Measurements from ENCODE around the gene JARID2.

Gene JARID2

GRCh38 chr6:15544321-15544900 is 298.5 kb downstream of the JARID2 start:
- no peak for DNase-seq (ENCODE audit: low read depth)

DNA sequence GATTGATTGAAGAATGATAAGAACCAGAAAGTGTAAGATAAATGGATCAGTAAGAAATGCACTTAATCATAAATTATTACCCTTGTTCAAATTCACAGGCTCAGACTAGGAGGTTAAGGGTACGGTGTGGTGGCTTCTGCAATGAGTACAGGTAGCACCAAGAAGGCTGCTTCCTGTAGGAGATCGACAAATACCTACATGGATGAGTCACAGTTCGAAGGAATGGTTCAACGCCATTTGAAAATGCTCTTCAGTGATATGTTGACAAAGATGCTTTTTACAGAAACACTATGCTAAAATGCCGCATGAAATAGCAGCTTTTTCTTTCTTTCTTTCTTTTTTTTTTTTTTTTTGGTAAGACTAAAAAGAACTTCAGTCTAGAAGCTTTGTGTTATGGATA is 300.7 kb downstream of the JARID2 start:
- no peak for DNase-seq (ENCODE audit: low read depth)

GRCh38 chr6:15547400-15547799 is 301.5 kb downstream of the JARID2 start:
- no peak for DNase-seq (ENCODE audit: low read depth)

DNA sequence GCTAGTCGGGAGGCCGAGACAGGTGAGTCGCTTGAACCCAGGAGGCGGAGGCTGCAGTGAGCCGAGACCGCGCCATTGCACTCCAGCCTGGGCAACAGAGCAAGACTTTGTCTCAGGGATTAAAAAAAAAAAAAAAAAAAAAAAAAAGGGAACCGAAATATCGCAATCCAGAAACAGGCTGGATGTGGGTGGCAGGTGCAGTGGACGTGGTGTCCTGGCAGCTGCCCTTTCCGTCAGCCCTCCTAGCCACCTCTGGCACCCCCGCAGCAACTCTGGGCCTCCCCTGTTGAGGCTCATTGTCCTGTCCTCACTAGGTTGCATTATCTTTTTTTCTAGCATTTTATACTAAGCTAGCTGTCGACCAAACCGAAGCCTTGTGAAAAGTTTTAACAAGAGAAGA is 303.5 kb downstream of the JARID2 start:
- no peak for DNase-seq (ENCODE audit: low read depth)

- no peak for DNase-seq (ENCODE audit: low read depth)
Observed at GRCh38 chr6:15550546-15551123, 304.8 kb downstream of the JARID2 start.

DNA sequence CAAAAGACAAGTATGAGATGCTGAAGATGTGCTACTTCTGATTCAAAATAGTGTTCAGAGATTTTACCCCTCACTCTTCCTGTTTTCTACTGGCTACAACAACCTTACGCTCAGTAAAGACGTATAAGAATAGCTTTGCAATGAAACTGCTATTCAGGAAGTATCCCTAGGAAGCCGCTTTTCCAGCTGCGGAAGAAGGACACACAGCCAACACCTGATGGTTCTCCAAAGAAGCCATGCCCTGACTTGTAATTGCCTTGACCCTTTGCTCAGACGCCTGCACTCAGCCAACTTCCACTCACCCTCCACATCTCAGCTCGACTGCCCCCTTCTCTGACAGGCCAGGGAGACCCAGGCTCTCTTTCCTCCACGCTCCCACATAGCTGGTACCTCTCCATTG is 305.4 kb downstream of the JARID2 start:
- no peak for DNase-seq (ENCODE audit: low read depth)

DNA sequence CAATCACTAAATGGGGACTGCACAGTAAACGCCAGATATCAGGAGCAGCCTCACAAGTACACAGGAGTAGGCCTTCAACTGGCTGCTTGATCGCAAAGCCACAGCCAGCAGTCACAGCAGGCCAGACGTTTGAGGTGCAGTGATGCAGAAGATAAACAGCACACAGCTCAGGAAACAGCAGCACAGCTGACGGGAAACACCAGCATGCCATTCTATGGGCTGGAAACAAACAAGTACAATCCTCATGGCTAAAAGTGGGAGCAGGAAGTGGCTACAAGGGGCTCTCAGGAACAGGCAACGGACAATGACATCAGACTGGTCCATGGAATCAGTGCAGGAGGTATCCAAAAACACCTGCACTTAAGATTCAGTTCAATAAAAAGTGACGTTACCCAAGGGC is 305.9 kb downstream of the JARID2 start:
- peak; percentile 47 for DNase-seq (ENCODE audit: low read depth)

GRCh38 chr6:15553031-15553430 is 307.2 kb downstream of the JARID2 start:
- DNase-seq (ENCODE audit: low read depth), result no peak

DNA sequence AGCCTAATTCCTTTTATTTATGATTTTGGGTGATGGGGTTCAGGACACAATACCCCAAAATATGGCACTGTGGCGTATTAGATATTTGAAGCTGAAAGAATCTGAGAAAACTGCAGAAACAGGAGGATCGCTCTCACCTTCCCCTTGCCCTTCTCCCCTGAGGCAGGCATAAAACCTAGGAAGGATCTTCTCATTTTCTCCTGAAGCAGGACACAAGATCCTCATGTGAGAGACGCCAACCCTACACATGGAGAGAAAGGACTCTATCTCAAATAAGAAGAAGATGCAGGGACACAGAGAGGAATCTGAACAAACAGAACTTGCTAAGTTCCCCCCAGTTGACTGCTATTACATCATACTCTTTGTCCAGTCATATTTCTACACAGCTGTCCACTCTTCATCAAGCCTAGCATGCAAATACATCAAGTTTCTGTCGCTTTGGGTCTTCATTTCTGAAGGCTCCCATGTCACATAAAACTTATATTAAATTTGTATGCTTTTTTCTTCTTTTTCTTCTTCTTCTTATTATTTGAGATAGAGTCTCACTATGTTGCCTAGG is 307.9 kb downstream of the JARID2 start:
- no peak for DNase-seq (ENCODE audit: low read depth)

DNA sequence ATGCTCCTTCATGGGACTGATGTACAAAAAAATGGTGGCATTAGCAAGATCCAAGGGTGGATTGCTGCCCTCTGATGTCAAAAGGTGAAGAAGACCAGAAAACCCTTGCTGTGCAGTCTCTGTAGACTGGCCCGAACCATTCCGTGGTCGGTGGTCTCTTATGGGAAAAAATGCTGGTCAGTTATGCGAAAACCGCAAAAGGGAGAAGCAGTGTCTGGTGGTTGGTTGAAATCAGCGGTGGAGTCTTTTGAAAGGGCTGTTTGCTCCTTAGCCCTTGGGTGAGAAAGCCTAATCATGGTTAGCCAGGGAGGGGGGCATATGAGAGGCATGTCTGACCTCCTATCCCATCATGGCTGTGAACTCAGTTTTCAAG is 308.8 kb downstream of the JARID2 start:
- no peak for DNase-seq (ENCODE audit: low read depth)

- DNase-seq (ENCODE audit: low read depth), result no peak
Observed at GRCh38 chr6:15555101-15556038, 309.5 kb downstream of the JARID2 start.

DNA sequence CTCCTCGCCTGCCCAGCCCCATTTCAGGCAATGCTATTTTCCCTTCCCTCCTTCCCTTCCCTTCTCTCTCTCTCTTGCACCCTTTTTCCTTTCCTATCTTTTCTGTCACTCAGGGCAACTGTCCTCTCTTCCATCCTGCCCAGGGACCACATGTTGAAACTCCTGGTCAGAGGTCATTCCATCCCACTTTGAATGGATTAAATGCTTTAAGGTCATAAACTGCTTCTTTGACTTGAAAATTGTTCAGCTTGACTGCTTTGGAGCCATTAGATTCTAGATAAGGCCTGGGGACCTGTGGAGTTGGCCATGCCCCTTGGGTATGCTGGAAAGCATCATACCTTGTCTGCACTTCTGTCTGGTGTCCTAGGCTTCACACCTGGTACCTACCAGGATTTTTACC is 310.8 kb downstream of the JARID2 start:
- no peak for DNase-seq (ENCODE audit: low read depth)

DNA sequence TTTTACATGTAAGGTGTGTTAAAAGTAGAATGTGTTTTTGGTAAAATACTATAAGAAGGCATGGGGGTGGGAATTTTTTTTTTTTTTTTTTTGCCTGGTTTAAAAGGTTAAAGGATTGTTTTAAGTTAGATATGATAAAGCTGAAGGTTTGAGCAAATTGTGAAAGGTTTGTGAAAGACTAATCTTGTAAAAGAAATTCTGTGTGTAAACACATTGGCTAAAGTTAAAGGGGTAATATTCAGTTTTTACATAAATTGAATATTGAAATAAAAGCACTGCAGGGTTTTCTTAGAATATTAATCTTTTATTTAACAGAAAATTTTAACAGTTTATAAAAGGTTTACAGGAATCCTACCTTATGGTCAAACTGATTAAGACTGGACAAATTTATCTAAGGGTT is 311.3 kb downstream of the JARID2 start:
- DNase-seq (ENCODE audit: low read depth), result no peak

DNA sequence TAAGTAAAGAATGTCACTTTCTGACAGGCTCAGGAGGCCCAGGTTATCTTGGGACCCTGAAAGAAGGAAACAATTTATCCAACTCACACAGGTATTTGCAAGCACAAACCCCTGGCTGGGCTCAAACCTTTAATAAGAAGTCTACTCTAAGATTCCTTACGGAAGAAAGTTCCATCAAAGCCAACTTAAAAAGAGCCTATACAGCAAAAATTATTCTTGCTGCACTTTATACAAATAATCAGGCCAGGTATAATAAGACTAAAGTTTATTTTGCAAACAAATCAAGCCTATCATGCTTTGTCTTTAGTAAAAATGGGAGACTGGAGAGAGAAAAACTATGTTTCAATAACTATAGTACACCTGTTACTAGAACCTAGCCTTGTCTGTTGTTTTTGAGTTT is 314.8 kb downstream of the JARID2 start:
- DNase-seq (ENCODE audit: low read depth), result no peak

DNA sequence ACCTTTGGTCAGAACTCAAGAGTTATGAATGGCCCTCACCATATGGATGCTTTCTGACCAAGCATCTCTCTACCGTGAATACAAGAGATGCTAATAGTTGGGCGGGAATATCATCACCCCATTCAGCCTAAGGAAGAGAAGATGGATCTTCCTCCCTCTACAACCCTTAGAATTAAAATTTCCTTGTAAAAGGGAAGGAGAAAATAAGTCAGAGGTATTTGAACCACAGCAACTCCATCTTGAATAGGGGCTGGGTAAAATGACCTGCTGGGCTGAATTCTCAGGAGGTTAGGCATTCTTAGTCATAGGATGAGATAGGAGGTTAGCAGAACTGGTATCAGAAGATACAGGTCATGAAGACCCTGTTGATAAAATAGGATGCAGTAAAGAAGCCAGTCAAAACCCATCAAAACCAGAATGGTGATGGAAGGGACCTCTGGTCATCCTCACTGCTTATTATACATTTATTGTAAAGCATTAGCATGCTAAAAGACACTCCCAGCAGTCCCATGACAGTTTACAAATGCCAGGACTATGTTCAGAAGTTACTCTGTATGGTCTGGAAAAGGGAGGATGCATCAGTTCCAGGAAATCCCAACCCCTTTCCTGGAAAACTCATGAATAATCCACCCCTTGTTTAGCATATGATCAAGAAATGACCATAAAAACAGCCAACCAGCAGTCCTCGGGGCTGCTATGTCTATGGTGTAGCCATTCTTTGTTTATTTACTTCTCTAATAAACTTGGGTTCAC is 315.8 kb downstream of the JARID2 start:
- DNase-seq (ENCODE audit: low read depth), result no peak

- no peak for DNase-seq (ENCODE audit: low read depth)
Observed at GRCh38 chr6:15562977-15563376, 317.1 kb downstream of the JARID2 start.

DNA sequence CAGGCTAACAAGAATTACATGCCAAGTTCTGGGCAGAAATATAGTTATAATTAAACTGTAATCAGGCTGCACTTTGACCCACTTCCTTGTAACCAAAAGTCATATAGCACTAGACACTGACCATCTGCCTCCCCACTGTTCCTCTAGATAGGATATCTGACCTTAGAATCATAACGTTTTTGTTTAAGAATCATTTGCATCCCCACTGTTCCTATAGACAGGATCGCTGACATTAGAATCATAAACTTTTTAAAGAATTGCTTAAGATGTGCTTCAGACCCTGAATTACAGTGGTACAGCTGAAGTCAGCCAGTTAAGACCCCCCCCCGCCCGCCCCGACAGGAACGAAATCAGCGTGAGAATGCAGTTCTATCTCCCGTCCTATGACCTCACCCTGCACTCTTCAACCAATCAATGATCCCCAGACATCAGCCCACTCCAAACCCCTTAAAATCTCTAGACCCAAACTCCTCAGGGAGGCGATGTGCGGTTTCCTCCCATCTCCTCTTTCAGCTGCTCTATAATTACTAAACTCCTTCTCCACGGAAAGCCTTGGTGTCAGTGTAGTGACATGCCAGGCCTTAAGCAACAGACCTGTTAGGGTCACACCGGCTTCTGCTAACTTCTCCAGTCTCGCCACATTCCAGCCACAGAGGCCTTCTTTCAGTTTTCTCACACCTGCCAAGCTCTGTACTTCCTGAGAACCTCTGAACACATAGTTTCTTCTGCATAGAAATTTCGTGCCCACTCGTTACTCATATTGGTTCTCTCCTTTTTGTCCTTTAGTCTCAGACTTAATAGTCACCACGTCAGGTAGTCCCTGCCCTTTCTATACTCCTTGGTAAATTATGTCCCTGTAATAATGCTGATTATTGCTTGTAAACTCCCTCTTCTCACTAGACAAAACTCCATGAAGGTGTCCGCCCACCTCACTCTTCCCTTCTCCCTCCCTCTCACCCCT is 323.4 kb downstream of the JARID2 start:
- no peak for DNase-seq (ENCODE audit: low read depth)

DNA sequence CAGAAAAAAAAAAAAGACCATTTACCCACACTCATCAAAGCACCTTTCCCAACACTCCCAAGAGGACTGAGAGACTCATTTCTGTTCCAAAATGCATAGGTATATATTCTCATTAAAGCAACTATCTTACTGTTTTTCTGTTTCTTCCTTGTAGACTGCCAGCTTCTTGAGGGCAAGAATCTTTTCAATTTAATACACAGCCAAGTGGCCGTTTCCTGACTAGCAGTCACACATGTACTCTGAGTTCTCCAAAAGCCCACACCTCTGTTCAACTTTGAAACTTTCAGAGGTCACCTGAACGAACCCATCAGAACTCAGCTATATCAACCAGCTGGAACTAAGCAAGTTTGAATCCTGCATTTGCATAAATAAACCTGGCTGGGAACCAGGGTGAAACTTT is 324.3 kb downstream of the JARID2 start:
- no peak for DNase-seq (ENCODE audit: low read depth)

All from iris pigment epithelial cell (primary cell).